TTC549 (cell line): ENCODE measurements around the gene MEPCE.
"Not testable (repeated sequence)": the region's sequence is repeated elsewhere in the genome, so short reads cannot be mapped to it uniquely, and the experiment has no call there.

ENCODE experiments used
- FAIRE-seq: peaks from 2 replicates; lab custom pipeline; 2012; peaks lifted over from hg19 to GRCh38; lab: Jason Lieb, UNC

MEPCE gene

DNA sequence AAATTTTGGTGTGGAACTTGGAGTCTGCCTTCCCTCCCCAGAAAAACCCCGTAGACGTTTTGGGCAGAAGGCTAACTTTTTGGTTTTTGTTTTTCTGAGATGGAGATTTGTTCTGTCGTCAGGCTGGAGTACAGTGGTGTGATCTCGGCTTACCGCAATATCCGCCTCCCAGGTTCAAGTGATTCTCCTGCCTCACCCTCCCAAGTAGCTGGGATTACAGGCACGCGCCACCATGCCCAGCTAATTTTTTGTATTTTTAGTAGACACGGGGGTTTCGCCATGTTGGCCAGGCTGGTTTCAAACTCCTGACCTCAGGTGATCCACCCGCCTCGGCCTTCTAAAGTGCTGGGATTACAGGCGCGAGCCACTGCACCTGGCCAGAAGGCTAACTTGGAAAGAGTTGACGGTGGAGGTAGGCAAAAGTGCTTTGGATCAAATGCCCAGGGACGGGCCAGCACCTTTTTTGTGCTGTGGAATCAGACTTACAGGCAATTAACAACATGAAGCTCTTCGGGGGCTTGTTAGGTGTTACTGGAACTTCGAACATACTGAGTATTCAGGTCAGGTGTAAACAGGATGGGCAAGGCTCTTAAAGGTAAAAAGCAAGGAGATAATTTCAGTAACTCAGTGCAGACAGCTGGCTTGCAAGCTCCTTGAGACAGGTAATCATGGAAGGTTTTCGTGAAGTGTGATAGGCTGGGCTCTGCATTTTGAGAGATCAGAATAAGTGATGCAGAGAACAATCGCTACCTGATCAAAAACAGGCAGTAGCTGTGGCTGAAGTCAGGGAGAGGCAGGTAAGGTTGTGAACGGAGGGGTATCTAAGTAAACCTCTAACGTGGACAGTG is 4.9 kb downstream of the MEPCE start:
- FAIRE-seq: no peak

DNA sequence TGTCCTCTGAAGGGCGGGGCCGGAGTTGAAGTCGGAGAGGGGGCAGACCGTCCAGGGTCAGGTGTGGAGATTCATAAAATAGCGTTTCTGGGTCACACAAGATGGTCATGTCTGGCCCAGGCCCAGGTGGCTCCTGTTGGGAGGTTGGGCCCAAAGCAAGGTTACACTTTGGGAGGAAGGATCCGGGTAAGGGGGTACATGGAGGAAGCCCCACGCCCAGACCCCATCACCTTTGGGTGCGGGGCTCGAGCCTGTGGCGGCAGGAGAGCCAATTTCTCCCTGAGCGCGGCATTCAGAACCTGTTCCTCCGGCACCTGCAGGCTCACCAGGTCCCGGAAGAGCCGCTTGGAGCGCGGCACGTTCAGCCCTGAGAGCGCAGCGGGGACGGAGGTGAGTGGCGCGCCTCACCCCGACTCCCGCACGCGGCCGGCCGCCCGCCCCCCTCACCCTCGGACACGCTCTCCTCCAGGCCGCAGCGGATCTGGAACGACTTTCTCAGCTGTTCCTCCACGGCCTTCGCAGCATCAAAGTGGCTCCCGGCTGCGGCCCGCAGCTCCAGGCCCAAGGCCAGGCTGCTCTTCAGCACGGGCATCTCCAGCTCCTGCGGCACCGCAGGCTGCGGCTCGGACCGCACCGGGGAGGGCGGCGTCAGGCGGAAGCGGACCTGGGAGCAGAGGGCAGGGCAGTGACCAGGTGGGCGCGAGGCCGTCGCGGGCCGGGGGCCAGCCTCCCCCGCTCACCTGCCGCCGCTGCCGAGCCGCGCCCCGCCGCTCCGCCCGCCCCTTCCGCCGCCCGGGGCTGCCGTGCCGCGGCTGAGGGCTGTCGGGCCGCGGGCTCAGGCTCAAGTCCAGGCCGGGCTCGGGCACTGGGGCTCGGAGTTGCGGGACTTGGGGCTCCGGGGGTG is 6.0 kb downstream of the MEPCE start:
- no peak for FAIRE-seq

DNA sequence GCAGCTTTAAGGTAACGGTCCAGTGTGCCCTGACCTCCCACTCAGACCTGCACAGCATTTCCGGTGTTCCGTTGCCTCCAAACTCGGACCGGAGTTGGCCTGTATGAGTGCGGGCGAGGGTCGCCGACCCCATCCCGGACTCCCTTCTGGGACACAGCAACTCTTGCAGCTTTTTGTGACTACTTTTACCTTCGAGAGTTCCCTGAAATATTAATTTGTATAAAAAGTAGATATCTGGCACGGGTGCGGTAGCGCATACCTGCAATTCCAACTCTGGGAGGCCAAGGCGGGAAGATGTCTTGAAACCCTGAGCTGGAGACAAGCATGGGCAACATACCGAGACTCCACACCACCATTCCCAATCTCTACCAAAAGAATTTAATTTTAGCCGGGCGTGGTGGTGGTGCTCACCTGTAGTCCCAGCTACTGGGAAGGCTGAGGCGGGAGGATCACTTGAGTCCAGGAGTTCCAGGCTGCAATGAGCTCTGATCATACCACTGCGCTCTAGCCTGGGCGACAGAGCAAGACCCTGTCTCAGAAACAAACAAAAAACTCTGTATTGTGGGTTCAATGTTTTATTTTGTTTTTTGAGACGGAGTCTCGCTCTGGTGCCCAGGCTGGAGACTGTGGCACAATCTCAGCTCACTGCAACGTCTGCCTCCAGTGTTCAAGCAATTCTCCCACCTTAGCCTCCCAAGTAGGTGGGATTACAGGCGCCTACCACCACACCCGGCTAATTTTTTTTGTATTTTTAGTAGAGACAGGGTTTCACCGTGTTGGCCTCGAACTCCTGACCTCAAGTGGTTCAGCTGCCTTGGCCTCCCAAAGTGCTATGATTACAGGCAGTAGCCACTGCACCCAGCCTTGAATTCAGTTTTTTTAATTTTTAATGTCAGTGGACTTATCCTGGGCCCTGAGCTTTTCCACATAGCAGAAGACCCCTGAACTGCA is 7.8 kb downstream of the MEPCE start:
- FAIRE-seq: no peak

DNA sequence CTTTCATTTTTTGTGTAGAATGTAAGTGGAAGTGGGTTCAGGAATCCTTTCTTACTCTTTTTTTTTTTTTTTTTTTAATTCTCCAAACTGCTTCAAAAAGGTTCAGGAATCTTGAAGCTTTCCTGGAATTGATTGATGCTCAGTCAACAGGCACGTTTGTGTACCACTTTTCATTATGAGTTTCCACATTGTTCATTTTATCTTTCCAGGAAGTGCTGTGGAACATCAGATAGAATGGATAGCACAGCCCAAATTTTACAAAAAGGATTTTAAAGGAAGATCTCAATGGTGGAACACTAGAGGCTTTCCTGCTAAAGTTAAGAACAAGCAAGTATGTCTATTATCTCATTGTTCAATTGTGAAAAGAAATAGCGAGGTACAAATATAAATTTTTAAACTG is 8.5 kb downstream of the MEPCE start:
- FAIRE-seq: no peak

DNA sequence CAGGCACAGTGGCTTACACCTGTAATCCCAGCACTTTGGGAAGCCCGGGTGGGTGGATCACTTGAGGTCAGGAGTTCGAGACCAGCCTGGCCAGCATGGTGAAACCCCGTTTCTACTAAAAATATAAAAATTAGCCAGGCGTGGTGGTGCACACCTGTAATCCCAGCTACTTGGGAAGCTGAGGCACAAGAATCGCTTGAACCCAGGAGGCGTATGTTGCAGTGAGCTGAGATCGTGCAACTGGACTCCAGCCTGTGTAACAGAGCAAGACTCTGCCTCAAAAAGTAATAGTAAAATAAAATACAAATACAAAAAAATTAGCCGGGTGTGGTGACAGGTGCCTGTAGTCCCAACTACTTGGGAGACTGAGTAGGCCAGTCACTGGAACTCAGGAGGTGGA is 9.1 kb downstream of the MEPCE start:
- not testable (repeated sequence) for FAIRE-seq

DNA sequence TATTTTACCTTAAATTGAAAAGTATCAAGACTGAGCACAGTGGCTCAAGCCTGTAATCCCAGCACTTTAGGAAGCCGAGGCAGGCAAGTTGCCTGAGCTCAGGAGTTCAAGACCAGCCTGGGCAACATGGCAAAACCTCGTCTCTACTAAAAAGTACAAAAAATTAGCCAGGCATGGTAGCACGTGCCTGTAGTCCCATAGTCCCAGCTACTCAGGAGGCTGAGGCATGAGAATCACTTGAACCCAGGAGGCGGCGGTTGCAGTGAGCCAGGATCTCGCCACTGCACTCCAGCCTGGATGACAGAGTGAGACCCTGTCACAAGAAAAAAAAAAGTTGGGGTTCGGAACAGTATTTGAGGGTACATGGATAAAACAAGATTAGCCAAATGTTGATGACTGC is 9.6 kb downstream of the MEPCE start:
- not testable (repeated sequence) for FAIRE-seq

DNA sequence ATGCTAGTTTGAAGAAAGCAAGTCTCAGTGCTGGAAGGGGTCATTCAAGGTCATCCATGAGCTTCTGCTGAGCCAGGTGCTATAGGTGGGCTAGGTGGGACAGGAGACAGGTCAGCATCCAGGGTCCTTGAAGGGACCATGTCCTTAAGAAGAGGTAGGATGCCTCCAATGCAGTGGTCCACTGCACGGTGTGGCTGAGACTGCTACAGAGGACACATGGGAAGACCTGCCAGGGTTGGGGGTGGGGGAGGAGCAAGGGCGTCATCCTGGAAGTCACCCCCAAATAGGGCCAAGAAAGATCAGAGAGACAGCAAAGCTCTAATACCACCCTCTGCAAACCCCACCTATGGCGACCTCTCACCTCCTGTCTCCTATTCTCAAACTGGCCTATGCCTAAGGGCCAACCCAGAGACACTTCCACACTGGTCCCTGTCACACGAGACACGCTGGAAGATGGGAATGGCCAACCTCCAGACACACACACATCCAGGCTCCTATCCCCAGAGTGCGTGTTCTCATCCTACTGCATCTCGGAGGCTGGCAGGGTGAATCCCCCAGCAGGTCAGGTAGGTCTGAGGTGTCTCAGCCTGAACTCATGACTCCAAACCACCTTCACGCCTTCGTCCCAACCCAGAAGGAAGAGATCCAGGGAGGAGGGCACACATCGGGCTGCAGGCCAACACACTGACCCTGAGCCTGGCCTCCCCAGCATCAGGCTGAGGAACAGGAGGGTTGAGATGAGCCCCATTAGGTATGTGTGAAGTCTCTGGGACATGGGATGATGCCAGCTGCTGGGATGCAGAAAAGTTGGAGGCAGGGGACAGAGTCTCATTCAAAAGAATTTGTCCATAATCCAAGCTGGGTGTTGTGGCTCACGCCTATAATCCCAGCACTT is 12.3 kb downstream of the MEPCE start:
- FAIRE-seq: no peak

DNA sequence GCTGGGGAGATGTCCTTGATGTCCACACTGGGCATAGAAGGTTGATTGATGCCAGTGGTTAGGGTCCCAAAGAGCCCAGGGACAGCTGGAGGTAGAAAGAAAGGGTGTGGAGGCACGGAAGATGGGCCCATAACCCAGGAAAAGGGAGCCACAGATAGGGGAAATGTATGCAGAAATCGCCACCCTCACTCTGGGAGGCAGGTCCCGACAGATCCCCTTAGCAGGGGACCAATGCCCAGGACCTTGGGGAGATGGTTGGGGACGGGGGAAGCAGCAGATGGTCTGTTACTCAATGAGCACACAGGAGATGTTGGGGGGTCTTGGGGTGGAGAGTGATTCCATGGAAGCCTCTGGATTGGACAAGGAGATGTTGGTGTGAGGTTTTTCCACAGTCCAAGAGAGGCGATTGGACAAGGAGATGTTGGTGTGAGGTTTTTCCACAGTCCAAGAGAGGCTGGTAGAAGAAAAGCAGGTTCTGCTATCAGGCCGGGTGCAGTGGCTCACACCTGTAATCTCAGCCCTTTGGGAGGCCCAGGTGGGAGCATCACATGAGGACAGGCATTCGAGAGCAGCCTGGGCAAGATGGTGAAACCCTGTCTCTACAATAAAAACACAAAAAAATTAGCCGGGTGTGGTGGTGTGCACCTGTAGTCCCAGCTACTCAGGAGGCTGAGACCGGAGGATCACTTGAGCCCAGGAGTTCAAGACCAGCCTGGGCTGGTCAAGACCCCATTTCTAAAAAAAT is 13.6 kb downstream of the MEPCE start:
- no peak for FAIRE-seq

DNA sequence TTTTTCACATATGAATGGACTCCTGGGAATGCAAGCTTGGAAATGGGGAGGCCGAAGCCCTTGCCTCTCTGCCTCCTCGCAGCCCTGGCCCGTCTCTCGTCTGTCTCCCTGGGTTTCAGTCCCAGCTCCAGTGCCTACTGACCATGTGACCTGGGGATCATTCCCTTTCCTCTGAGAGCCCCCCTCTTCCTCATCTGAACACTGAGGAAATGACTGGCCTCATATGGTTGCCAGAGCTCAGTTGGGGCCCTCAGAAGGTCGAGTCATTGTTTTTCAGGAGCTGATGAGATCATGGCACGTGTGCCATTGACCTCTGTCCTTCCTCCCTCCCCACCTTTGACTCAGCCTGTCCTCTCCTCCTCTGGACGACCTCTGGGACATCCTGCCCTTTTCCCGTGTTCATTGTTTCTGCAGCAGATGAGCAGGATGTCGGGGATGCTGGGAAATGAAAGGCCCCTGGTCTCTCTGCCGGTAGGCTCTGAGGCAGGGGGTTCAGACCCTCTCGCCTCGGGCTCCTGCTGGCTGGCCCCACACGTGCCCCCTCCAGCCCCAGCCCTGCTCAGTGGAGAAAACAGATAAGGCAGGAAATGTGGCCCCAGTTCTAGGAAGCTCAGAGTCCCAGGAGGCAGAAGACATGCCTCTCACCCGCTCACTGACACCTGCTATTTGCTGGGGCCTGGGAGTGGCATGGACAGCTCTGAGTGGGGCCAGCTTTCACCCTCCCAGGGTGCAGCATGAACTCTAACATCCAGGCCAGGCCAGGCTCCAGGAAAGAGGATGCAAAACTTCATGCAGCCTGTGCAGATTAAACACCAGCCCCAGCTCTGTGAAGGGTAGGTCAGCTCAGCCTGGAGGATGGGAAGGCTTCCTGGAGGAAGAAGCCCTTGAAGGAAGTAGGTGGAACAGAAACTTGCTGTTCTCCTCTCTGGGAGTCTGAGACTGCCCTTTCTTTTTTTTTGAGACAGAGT is 15.0 kb downstream of the MEPCE start:
- no peak for FAIRE-seq

DNA sequence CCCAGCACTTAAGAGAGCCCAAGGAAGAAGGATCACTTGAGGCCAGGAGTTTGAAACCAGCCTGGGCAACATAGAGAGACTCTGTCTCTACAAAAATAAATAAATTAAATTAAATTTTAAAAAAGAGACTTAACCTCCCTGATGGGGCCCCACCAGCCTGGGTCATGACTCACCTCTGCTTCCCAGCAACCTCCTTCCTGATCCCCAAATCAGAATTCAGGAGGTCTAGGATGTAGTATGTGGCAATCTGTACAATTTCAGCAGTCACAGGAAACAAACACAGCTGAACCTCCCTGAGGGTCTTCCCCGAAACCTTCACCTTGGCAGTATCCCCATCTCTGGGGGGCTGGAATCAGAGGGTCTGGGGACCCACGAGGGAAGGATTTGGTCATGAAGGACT is 16.4 kb downstream of the MEPCE start:
- no peak for FAIRE-seq

DNA sequence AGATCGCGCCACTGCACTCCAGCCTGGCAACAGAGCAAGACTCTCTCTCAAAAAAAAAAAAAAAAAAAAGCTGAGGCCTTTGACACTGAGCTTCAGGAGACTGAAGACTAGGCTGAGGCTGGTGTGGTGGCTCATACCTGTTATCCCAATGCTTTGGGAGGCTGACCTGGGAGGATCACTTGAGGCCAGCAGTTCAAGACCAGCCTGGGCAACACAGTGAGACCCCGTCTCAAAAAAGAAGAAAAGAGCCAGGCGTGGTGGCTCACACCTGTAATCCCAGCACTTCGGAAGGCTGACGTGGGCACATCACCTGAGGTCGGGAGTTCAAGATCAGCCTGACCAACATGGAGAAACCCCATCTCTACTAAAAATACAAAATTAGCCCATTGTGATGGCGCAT is 17.7 kb downstream of the MEPCE start:
- not testable (repeated sequence) for FAIRE-seq

DNA sequence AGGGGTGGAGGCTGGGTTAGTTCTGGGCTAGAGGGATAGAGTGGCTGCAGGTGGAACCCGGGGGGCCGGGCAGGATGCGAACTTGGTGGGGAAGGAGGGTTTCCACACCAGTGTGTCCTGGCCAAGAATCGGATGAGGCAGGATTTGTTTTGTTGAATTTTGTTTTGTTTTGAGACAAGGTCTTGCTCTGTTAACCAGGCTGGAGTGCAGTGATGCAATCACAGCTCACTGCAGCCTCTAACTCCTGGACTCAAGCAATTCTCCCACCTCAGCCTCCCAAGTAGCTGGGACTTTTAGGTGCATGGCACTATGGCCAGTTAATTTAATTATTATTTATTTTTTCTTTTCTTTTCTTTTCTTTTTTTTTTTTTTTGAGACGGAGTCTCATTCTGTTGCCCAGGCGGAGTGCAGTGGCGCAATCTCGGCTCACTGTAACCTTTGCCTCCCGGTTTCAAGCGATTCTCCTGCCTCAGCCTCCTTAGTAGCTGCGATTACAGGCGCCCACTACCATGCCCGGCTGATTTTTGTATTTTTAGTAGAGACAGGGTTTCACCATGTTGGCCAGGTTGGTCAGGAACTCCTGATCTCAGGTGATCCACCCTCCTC is 19.7 kb downstream of the MEPCE start:
- no peak for FAIRE-seq

DNA sequence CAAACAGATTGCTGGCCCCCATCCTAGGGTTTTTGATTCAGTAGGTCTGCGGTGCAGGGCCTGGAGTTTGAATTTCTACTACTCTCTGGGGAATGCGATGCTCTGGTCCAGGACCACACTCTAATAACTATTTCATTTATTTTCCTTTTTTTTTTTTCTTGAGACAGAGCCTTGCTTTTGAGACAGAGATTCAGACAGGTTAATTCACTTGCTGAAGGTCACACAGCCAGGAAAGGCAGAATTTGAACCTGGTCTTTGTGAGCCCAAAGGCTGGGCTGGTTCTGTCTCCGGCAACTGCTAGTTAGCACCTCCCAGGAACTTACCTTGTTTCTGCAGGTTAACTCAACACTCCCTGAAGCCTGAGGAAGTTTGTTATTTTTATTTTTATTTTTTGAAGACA is 22.9 kb downstream of the MEPCE start:
- FAIRE-seq: no peak

DNA sequence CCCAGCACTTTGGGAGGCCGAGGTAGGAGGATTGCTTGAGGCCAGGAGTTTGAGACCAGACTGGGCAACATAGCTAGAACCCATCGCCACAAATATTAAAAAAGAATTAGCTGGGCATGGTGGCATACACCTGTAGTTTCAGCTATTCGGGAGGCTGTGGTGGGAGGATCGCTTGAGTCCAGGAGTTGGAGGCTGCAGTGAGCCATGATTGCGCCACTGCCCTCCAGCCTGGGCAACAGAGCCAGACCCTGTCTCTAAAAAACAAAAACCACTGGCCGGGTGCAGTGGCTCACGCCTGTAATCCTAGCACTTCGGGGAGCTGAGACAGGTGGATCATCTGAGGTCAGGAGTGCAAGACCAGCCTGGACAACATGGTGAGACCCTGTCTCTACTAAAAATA is 24.2 kb downstream of the MEPCE start:
- not testable (repeated sequence) for FAIRE-seq

DNA sequence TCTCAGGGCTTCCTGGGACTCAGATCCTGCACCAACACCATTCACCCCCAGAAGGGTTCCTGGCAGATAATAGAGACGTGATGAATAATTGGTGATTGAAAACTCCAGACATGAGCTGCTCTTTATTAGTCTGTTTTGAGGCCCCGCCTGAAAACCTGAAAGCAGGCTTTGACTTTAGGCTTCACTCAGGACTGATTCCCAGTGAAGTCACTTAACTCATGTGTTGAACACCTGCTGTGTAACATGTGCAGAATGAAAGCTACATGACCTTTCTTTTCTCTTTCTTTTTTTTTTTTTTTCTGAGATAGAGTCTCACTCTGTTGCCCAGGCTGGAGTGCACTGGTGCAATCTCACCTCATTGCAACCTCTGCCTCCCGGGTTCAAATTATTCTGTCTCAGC is 25.6 kb downstream of the MEPCE start:
- FAIRE-seq: no peak

DNA sequence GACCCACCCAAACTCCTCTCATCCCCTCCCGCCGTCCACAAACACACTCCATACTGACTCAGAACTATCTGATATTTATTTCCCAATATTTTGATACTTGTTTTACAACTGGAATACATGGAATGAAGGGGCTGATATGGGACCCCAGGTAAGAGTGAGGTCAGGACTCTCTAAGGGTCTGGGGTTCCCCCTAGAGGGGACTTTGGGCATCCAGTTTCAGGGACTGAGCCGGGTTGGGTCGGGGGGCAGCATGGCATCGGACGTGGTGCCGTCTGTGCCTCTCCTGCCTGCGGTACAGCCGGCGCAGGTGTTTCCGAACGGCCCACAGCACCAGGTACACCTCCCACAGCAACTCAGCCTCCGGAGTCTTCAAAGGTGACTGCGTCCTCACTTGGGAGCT is 26.9 kb downstream of the MEPCE start:
- no peak for FAIRE-seq

DNA sequence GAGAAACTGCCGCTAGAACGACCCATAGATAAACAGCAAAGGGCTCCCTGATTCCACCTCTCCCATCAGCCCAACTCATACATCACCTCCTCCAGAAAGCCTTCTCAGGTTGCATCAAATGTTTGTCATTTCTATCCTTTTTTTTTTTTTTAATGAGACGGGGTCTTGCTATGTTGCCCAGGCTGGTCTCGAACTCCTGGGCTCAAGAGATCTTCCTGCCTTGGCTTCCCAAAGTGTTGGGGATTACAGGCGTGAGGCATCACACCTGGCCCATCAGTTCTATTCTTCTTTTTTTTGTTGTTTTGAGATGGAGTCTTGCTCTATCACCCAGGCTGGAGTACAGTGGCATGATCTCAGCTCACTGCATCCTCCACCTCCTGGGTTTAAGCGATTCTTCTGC is 27.4 kb downstream of the MEPCE start:
- no peak for FAIRE-seq

DNA sequence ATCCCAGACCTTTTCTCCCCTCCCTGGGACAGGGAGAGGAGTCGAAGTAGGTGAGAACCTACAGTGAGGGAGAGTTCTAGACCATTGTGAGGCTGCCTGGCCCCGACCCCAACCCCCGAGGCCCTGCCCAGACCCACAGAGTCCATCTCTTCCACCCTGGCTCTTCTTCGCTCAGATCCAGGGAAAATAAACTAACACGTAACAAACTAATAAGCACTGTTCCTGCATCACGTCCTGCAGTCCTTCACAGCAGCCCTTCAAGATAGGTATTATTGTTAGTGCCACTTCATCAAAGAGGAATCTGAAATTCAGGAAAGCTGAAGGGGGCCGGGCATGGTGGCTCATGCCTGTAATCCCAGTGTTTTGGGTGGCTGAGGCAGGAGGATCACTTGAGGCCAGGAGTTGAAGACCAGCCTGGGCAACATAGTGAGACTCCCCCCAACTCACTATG is 34.6 kb downstream of the MEPCE start, which contains the start of gene SPACDR:
Gene SPACDR (minus strand): TSS at position 51 of the 451 bp plus-strand sequence. CDS start 235 bp downstream, outside the sequence.
- FAIRE-seq: no peak

DNA sequence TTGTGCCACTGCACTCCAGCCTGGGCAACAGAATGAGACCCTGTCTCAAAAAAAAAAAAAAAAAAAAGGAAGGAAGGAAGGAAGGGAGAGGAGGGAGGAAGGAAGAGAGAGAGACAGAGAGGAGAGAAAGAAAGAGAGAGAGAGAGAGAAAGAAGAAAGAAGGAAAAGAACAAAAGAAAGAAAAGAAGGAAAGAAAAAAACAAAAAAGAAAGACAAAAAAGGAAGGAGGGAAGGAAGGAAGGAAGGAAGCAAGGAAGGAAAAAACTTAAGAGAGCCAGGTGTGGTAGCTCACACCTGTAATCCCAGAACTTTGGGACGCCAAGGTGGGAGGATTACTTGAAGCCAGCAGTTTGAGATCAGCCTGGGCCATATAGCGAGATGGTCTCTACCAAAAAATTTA is 35.2 kb downstream of the MEPCE start:
- FAIRE-seq: no peak
